Panc1 (cell line): Measurements from ENCODE around the gene C19orf12. TPM values are rescaled to one million over a fixed set of nuclear protein-coding genes. Genes with fewer than 3 reads are reported as not detected.

Experiments
- ATAC-seq: fragments of 200-7000 bp; cut with Tn5 transposase; 2 replicates; pipeline ENCODE4 v1.9.1; 2020; ENCODE audit warnings: mild to moderate bottlenecking, moderate library complexity
- BruUV-seq: library from RNA; stranded (reverse); fragments of 400-500 nt; replicated peaks from 2 replicates; lab custom pipeline; 2021; lab: Mats Ljungman, UMichigan
- CTCF ChIA-PET: fragments of 300-600 bp; sonication (Branson Sonifier 250); formaldehyde crosslinking; loops from one replicate; lab custom pipeline; 2022; ENCODE audit warnings: antibody characterized with exemption; lab: Charles Lee
- POLR2A ChIA-PET: fragments of 300-600 bp; sonication (Branson Sonifier 250); formaldehyde crosslinking; loops from one replicate; lab custom pipeline; 2022; ENCODE audit warnings: antibody characterized with exemption; lab: Charles Lee
- DNase-seq: peaks from one replicate; pipeline ENCODE4 v3.0.0-alpha.2; 2010; ENCODE audit warnings: low read depth, low spot score
- H3K27ac ChIP-seq: 2 replicates; pipeline ENCODE4 v1.5.1; 2011; ENCODE audit warnings: mild to moderate bottlenecking, low read length, inconsistent platforms
- H3K27me3 ChIP-seq: fragments of 200-500 bp; sonication (Bioruptor generic); 2 replicates; pipeline ENCODE4 v1.6.0; 2014; ENCODE audit warnings: low read length, inconsistent platforms; ENCODE audit not compliant: control insufficient read depth, insufficient read depth
- H3K36me3 ChIP-seq: fragments of 200-500 bp; sonication (Bioruptor generic); 2 replicates; pipeline ENCODE4 v1.5.1; 2014; ENCODE audit warnings: inconsistent platforms, mild to moderate bottlenecking, low read length, moderate library complexity; ENCODE audit not compliant: control insufficient read depth, insufficient read depth
- H3K4me1 ChIP-seq: 2 replicates; pipeline ENCODE4 v1.5.1; 2011; ENCODE audit warnings: inconsistent platforms, mild to moderate bottlenecking, low read length, moderate library complexity; ENCODE audit not compliant: control insufficient read depth, insufficient read depth
- H3K4me3 ChIP-seq, 2 experiments: 2 replicates each; pipeline ENCODE4 v1.5.1; 2011 to 2012; ENCODE audit warnings: low read depth in 2 of 2, low read length in 2 of 2, mild to moderate bottlenecking in 2 of 2, inconsistent platforms in 1 of 2, moderate library complexity in 1 of 2
- H3K9me3 ChIP-seq: fragments of 200-500 bp; sonication (Bioruptor generic); 2 replicates; pipeline ENCODE4 v1.5.1; 2014; ENCODE audit warnings: low read depth, mild to moderate bottlenecking, inconsistent platforms, low read length, moderate library complexity; ENCODE audit not compliant: control insufficient read depth, insufficient read depth
- CTCF ChIP-seq: fragments of 450-650 bp; IDR thresholded peaks from 2 replicates; pipeline ENCODE4 v1.5.1; 2017; ENCODE audit warnings: mild to moderate bottlenecking
- POLR2AphosphoS5 ChIP-seq: IDR thresholded peaks from 2 replicates; pipeline ENCODE4 v1.6.1; 2012; ENCODE audit warnings: mild to moderate bottlenecking, low read depth, low read length, moderate library complexity
- REST ChIP-seq, 2 experiments: IDR thresholded peaks; 2 replicates each; pipeline ENCODE4 v1.6.1; 2011 to 2012; ENCODE audit warnings: low read depth in 2 of 2, control low read depth in 1 of 2, low read length in 1 of 2, mild to moderate bottlenecking in 1 of 2, moderate library complexity in 1 of 2; ENCODE audit not compliant: insufficient read depth in 1 of 2
- SIN3A ChIP-seq: IDR thresholded peaks from 2 replicates; pipeline ENCODE4 v1.6.1; 2012; ENCODE audit warnings: low read depth, mild to moderate bottlenecking, low read length, moderate library complexity, borderline replicate concordance; ENCODE audit not compliant: insufficient read depth
- TCF7L2 ChIP-seq: IDR thresholded peaks from 2 replicates; pipeline ENCODE4 v1.6.1; 2011; ENCODE audit warnings: mild to moderate bottlenecking, low read depth, low read length, inconsistent platforms
- in situ Hi-C: cut with HindIII; loops from 2 replicates; pipeline ENCODE4 v1.10.0; 2016; ENCODE audit warnings: low sequenced_read_pairs, low pct_unique_long_range_greater_than_20kb
- intact Hi-C: fragments of 100-400 bp; cut with micrococcal nuclease; formaldehyde crosslinking; loops from one replicate; pipeline ENCODE4 v1.10.0; 2022; ENCODE audit not compliant: unreplicated experiment
- total RNA-seq: library from RNA; stranded (reverse); gene quantifications from one replicate; pipeline ENCODE4 v1.2.1, GENCODE V29; 2021; ENCODE audit not compliant: unreplicated experiment

C19orf12 gene
- total RNA-seq, 1 experiment from 2014 or later: 43.4 TPM

- CTCF ChIA-PET: no interaction called here
- no peak overlapping the region for H3K4me3 ChIP-seq
- H3K4me1 ChIP-seq: no peaks in the 10 kb centered on the region
- H3K27me3 ChIP-seq: peaks cover 4% of the 10 kb centered on the region
- in situ Hi-C loops (no loop called here), intact Hi-C loops (no loop called here)
- no peaks in the 10 kb centered on the region for H3K9me3 ChIP-seq
- TF ChIP-seq REST (IDR thresholded peaks at IDR 0.05; ENCODE audit: insufficient read depth in 1 of 2, low read depth in 2 of 2, low read length in 1 of 2) (no peak), TCF7L2 (no peak), SIN3A (no peak), POLR2AphosphoS5 (no peak), CTCF (no peak)
- BruUV-seq: no TSS peak
- ATAC-seq (no peak), DNase-seq (no peak)
- no peaks in the 10 kb centered on the region for H3K36me3 ChIP-seq
- POLR2A ChIA-PET: no interaction called here
- H3K27ac ChIP-seq: no peak overlapping the region
Measured at GRCh38 chr19:29753190-29753933, 38.3 kb upstream of the C19orf12 start.

DNA sequence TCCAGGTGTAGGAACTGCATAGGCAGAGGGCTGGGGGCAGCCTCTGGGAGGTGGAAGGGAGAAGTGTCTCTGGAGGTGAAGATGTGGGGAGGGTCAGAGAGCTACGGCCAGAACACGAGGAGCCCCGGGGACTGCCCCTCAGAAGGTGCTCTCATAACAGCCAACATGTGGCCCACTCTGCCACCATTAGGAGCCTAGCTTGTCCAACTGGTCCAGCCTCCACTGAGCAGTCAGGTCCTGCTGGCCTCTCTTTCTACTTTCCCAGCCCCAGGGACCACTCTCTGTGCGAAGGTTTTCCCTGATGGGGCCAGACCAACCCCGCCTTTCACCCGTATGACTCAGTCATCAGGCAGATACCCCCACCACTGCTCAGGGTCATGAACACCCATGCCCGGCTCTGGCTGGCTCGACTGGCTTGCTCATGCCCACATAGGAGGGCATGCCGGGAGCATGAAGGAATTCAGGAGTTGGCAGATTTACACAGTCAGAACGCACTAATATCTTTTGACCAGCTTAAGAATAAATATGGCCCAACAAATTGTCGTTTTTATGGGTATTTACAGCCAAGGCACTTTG lies 37.5 kb upstream of the C19orf12 start:
- peaks cover 4% of the 10 kb centered on the region for H3K27me3 ChIP-seq
- no TSS peak for BruUV-seq
- POLR2A ChIA-PET: no interaction called here
- no peak overlapping the region for H3K27ac ChIP-seq
- no peaks in the 10 kb centered on the region for H3K9me3 ChIP-seq
- in situ Hi-C loops: no loop called here
- TF ChIP-seq CTCF (no peak), POLR2AphosphoS5 (no peak), TCF7L2 (no peak), REST (IDR thresholded peaks at IDR 0.05; ENCODE audit: insufficient read depth in 1 of 2, low read depth in 2 of 2, low read length in 1 of 2) (no peak), SIN3A (no peak)
- intact Hi-C loops: no loop called here
- H3K36me3 ChIP-seq: no peaks in the 10 kb centered on the region
- CTCF ChIA-PET: no interaction called here
- ATAC-seq (no peak), DNase-seq (no peak)
- H3K4me1 ChIP-seq: no peaks in the 10 kb centered on the region
- no peak overlapping the region for H3K4me3 ChIP-seq
